Psoas muscle (tissue), 8 donors: Measurements from ENCODE around the gene FAM169A. TPM values are rescaled to one million over a fixed set of nuclear protein-coding genes. Genes with fewer than 3 reads are reported as not detected.
"Not testable (repeated sequence)": the region's sequence is repeated elsewhere in the genome, so short reads cannot be mapped to it uniquely, and the experiment has no call there.

Source experiments
- ATAC-seq, 4 donors: fragments of 200-7000 bp; cut with Tn5 transposase; one replicate each; pipeline ENCODE4 v1.9.1; 2020; ENCODE audit warnings: moderate library complexity in 3 of 4, mild to moderate bottlenecking in 2 of 4
- DNase-seq, 2 donors: peaks; one replicate each; pipeline ENCODE4 v3.0.0-alpha.2; 2020
- H3K27ac ChIP-seq: fragments of 200-600 bp; one replicate; pipeline ENCODE4 v1.8.0; 2022
- H3K27me3 ChIP-seq, 3 donors: fragments of 200-600 bp in 1 of 3; one replicate each; pipeline versions ENCODE4 v1.6.1 to v1.8.0; 2013 to 2022; ENCODE audit warnings: low read length in 2 of 3, mild to moderate bottlenecking in 2 of 3, moderate library complexity in 1 of 3; ENCODE audit not compliant: insufficient read depth in 3 of 3
- H3K36me3 ChIP-seq, 2 donors: fragments of 200-600 bp in 1 of 2; one replicate each; pipeline versions ENCODE4 v1.6.1 to v1.8.0; 2013 to 2022; ENCODE audit warnings: low read depth in 1 of 2, mild to moderate bottlenecking in 1 of 2, moderate library complexity in 1 of 2; ENCODE audit not compliant: insufficient read depth in 1 of 2
- H3K4me1 ChIP-seq: fragments of 200-600 bp; one replicate; pipeline ENCODE4 v1.8.0; 2022
- H3K4me3 ChIP-seq: fragments of 200-600 bp; one replicate; pipeline ENCODE4 v1.8.0; 2022; ENCODE audit warnings: mild to moderate bottlenecking
- H3K9me3 ChIP-seq: fragments of 200-600 bp; one replicate; pipeline ENCODE4 v1.8.0; 2022
- CTCF ChIP-seq: fragments of 200-600 bp; IDR thresholded peaks from one replicate; pipeline ENCODE4 v1.8.0; 2022; ENCODE audit warnings: antibody characterized with exemption
- WGBS, 3 donors: extraction: QIAGEN DNeasy Blood & Tissue Kit; methylation state at CpG; one replicate each; pipeline versions ENCODE4 v1.1.6 to v1.1.7; 2013; 5-methylcytosine and 5-hydroxymethylcytosine counted together
- intact Hi-C, 2 donors: fragments of 100-400 bp; cut with DNase I; formaldehyde crosslinking; loops; one replicate each; pipeline versions ENCODE4 v1.11.0 to v1.14.2; 2022
- polyA plus RNA-seq, 3 donors: library from polyadenylated mRNA; stranded (reverse); fragments of 200-250 nt; gene quantifications; one replicate each; pipeline ENCODE4 v1.2.3, GENCODE V29; 2013
- total RNA-seq, 4 donors: library from RNA; stranded (reverse); fragmentation: NEBNext Ultra II Directional in 2 of 4; extraction: Animal tissue kit (Norgen Biotek cat#: 25700) in 2 of 4; gene quantifications; one replicate each; pipeline versions ENCODE4 v1.2.1 to v1.2.4, GENCODE V29; 2021 to 2023
- donor health status: healthy with polysubstance abuse.
- donor health status: DM: no; HTN: no; CAD: no; lungs with moderate emphysema.
- donor health status: Bipolar disorder and iron deficiency.
- donor health status: healthy.
- donor health status: DM: yes; HTN: yes; CAD: no.
- donor health status: DM: no; HTN: no; CAD: no.
- donor health status: DM: no; HTN: no; CAD: no.
- donor health status: DM: yes; HTN: yes; CAD: no.

FAM169A gene
- total and polyA plus RNA-seq, 7 donors = 0.01 to 0.85 (median 0.34) TPM; not detected in 3

GRCh38 chr5:74801941-74802340 lies 64.2 kb downstream of the FAM169A start:
- no peak for TF ChIP-seq CTCF
- Histone ChIP-seq H3K36me3 (no peaks in the 10 kb centered on the region), H3K4me3 (no peak overlapping the region), H3K9me3 (no peaks in the 10 kb centered on the region), H3K4me1 (no peaks in the 10 kb centered on the region), H3K27me3 (no peaks in the 10 kb centered on the region), H3K27ac (no peak overlapping the region)
- intact Hi-C loops = no loop called here
- no peak for ATAC-seq
- DNase-seq = no peak
- 32 to 57% (median 37%) methylated on average over 1 of the region's 1 CpG for WGBS, 3 donors

- no peaks in the 10 kb centered on the region for H3K36me3 ChIP-seq
- H3K27me3 ChIP-seq = no peaks in the 10 kb centered on the region
- no peak for TF ChIP-seq CTCF
- ATAC-seq = no peak
- DNase-seq = no peak
- 83 to 88% (median 87%) methylated on average over 3 of the region's 3 CpGs for WGBS, 3 donors
- H3K9me3 ChIP-seq = no peaks in the 10 kb centered on the region
- no peak overlapping the region for H3K27ac ChIP-seq
- H3K4me1 ChIP-seq = no peaks in the 10 kb centered on the region
- intact Hi-C loops = no loop called here
- H3K4me3 ChIP-seq = no peak overlapping the region
Observed at GRCh38 chr5:74801197-74801596, 65.0 kb downstream of the FAM169A start.

GRCh38 chr5:74798977-74799911 lies 66.9 kb downstream of the FAM169A start:
- DNase-seq (no peak), ATAC-seq (peak in 3 of 4 donors; percentile 28 to 61 (median 54))
- Histone ChIP-seq H3K27ac (no peak overlapping the region), H3K4me3 (no peak overlapping the region), H3K9me3 (no peaks in the 10 kb centered on the region), H3K36me3 (no peaks in the 10 kb centered on the region), H3K27me3 (no peaks in the 10 kb centered on the region), H3K4me1 (no peaks in the 10 kb centered on the region)
- intact Hi-C loops = no loop called here
- 40 to 54% (median 42%) methylated on average over 21 of the region's 21 CpGs for WGBS, 3 donors
- no peak for TF ChIP-seq CTCF

- intact Hi-C loops = not testable (repeated sequence)
Observed at GRCh38 chr5:74791669-74792068, 74.5 kb downstream of the FAM169A start.

GRCh38 chr5:74787424-74787823 lies 78.8 kb downstream of the FAM169A start:
- no peaks in the 10 kb centered on the region for H3K9me3 ChIP-seq
- H3K4me1 ChIP-seq = no peaks in the 10 kb centered on the region
- intact Hi-C loops = no loop called here
- H3K27ac ChIP-seq = no peak overlapping the region
- no peak overlapping the region for H3K4me3 ChIP-seq
- no peaks in the 10 kb centered on the region for H3K36me3 ChIP-seq
- no peak for TF ChIP-seq CTCF
- H3K27me3 ChIP-seq = no peaks in the 10 kb centered on the region
- no peak for DNase-seq
- WGBS, 3 donors = 89 to 93% (median 91%) methylated on average over 6 of the region's 6 CpGs
- no peak for ATAC-seq

More at GRCh38 chr5:74791669-74792068, 74.5 kb downstream of the FAM169A start:
- not testable (repeated sequence) for H3K27me3 ChIP-seq, H3K4me3 ChIP-seq, H3K4me1 ChIP-seq, DNase-seq, H3K27ac ChIP-seq, H3K9me3 ChIP-seq, ATAC-seq, H3K36me3 ChIP-seq
- 90 to 96% (median 92%) methylated on average over 3 of the region's 3 CpGs for WGBS, 3 donors
